B cell (primary cell): ENCODE measurements around the gene GPLD1. TPM values are rescaled to one million over a fixed set of nuclear protein-coding genes. Genes with fewer than 3 reads are reported as not detected.
"Not testable (repeated sequence)": the region's sequence is repeated elsewhere in the genome, so short reads cannot be mapped to it uniquely, and the experiment has no call there.

Experiments
- ATAC-seq: fragments of 200-7000 bp; cut with Tn5 transposase; one replicate; pipeline ENCODE4 v1.10.0; 2021; ENCODE audit warnings: low read depth, mild to moderate bottlenecking, moderate number of reproducible peaks, moderate library complexity
- CTCF ChIA-PET: fragments of 350-600 bp; sonication (Branson Sonifier 250); formaldehyde crosslinking; loops from one replicate; lab custom pipeline; 2021; ENCODE audit warnings: antibody characterized with exemption, inconsistent platforms; lab: Charles Lee
- POLR2A ChIA-PET: fragments of 350-600 bp; sonication (Branson Sonifier 250); formaldehyde crosslinking; loops from one replicate; lab custom pipeline; 2021; ENCODE audit warnings: antibody characterized with exemption; lab: Charles Lee
- DNase-seq: peaks from one replicate; pipeline ENCODE4 v3.0.0; 2013
- H2AFZ ChIP-seq: 2 replicates; pipeline ENCODE4 v1.6.1; 2012; ENCODE audit warnings: mild to moderate bottlenecking, low read depth, low read length; ENCODE audit not compliant: insufficient read depth, poor library complexity, severe bottlenecking
- H3K27ac ChIP-seq, 2 donors: 1 replicate in 1 of 2; 2 replicates in 1 of 2; pipeline ENCODE4 v1.5.1; 2012 to 2013; ENCODE audit warnings: low read length in 2 of 2, mild to moderate bottlenecking in 2 of 2, moderate library complexity in 1 of 2
- H3K27me3 ChIP-seq, 4 experiments: fragments of 200-600 bp in 1 of 4; sonication (generic) in 1 of 4; replicated peaks in 1 of 4; 1 replicate in 2 of 4; 2 replicates in 2 of 4; pipeline versions ENCODE4 v1.6.1 to v1.7.0; 2013 to 2016; ENCODE audit warnings: low read length in 3 of 4, mild to moderate bottlenecking in 2 of 4, mixed read lengths in 1 of 4, moderate library complexity in 1 of 4; ENCODE audit not compliant: insufficient read depth in 4 of 4, control insufficient read depth in 3 of 4; ENCODE audit errors: control extremely low read depth in 1 of 4
- H3K36me3 ChIP-seq, 2 experiments: replicated peaks in 1 of 2; 1 replicate in 1 of 2; 2 replicates in 1 of 2; pipeline versions ENCODE4 v1.6.1 to v1.7.1; 2013; ENCODE audit warnings: low read length in 1 of 2; ENCODE audit not compliant: insufficient read depth in 2 of 2, control insufficient read depth in 1 of 2; ENCODE audit errors: control extremely low read depth in 1 of 2, extremely low read depth in 1 of 2
- H3K4me1 ChIP-seq, 2 donors: fragments of 200-600 bp in 1 of 2; sonication (generic) in 1 of 2; 1 replicate in 1 of 2; 2 replicates in 1 of 2; pipeline versions ENCODE4 v1.5.1 to v1.6.1; 2013 to 2017; ENCODE audit warnings: low read length in 2 of 2; ENCODE audit not compliant: control insufficient read depth in 2 of 2, insufficient read depth in 2 of 2
- H3K4me2 ChIP-seq: replicated peaks from 2 replicates; pipeline ENCODE3; 2012; ENCODE audit warnings: mild to moderate bottlenecking, low read depth, low read length; ENCODE audit not compliant: poor library complexity, severe bottlenecking
- H3K4me3 ChIP-seq, 5 experiments: fragments of 200-600 bp in 1 of 5; sonication (generic) in 1 of 5; 1 replicate in 3 of 5; 2 replicates in 2 of 5; pipeline versions ENCODE4 v1.5.1 to v1.7.0; 2011 to 2016; ENCODE audit warnings: low read length in 4 of 5, mild to moderate bottlenecking in 4 of 5, low read depth in 2 of 5, control low read depth in 1 of 5, moderate library complexity in 1 of 5; ENCODE audit not compliant: insufficient read depth in 1 of 5; ENCODE audit errors: control extremely low read depth in 1 of 5, extremely low read depth in 1 of 5
- H3K79me2 ChIP-seq: fragments of 200-600 bp; sonication (generic); one replicate; pipeline ENCODE4 v1.6.0; 2016; ENCODE audit warnings: low read length; ENCODE audit not compliant: control insufficient read depth, insufficient read depth
- H3K9ac ChIP-seq: fragments of 200-600 bp; sonication (generic); 2 replicates; pipeline ENCODE4 v1.6.1; 2017; ENCODE audit warnings: mild to moderate bottlenecking, low read length, moderate library complexity
- H3K9me3 ChIP-seq, 3 donors: one replicate each; pipeline versions ENCODE4 v1.6.1 to v1.7.1; 2013; ENCODE audit warnings: low read length in 2 of 3; ENCODE audit not compliant: control insufficient read depth in 2 of 3, insufficient read depth in 1 of 3; ENCODE audit errors: control extremely low read depth in 1 of 3
- H4K20me1 ChIP-seq: 2 replicates; pipeline ENCODE4 v1.6.0; 2012; ENCODE audit warnings: mild to moderate bottlenecking, low read length; ENCODE audit not compliant: insufficient read depth, control insufficient read depth, poor library complexity, severe bottlenecking
- H3K27ac Mint-ChIP-seq: one replicate; pipeline ENCODE4 v1.8.0; 2021; ENCODE audit warnings: mixed read lengths
- H3K27me3 Mint-ChIP-seq: one replicate; pipeline ENCODE4 v1.8.0; 2021; ENCODE audit warnings: mixed read lengths
- H3K4me1 Mint-ChIP-seq: one replicate; pipeline ENCODE4 v1.8.0; 2021; ENCODE audit warnings: mixed read lengths
- H3K4me3 Mint-ChIP-seq: one replicate; pipeline ENCODE4 v1.8.0; 2021; ENCODE audit warnings: mixed read lengths
- H3K9me3 Mint-ChIP-seq: one replicate; pipeline ENCODE4 v1.8.0; 2022; ENCODE audit warnings: mixed read lengths; ENCODE audit not compliant: insufficient read depth
- CTCF ChIP-seq: fragments of 200-600 bp; IDR thresholded peaks from one replicate; pipeline ENCODE4 v1.8.0; 2022; ENCODE audit warnings: antibody characterized with exemption, mild to moderate bottlenecking
- EZH2 ChIP-seq: IDR thresholded peaks from 2 replicates; pipeline ENCODE4 v1.6.1; 2012; ENCODE audit warnings: borderline replicate concordance, low read depth, mild to moderate bottlenecking, moderate library complexity, low read length; ENCODE audit not compliant: insufficient read depth, poor library complexity, severe bottlenecking
- WGBS: methylation state at CpG from one replicate; pipeline ENCODE4 v1.1.5; 2013; ENCODE audit warnings: missing lambda C conversion rate; ENCODE audit not compliant: insufficient coverage; 5-methylcytosine and 5-hydroxymethylcytosine counted together
- intact Hi-C: fragments of 100-400 bp; cut with micrococcal nuclease; formaldehyde crosslinking; loops from one replicate; pipeline ENCODE4 v1.10.0; 2022
- polyA plus RNA-seq: library from polyadenylated mRNA; depleted of rRNA; stranded (reverse); fragments of >200 nt; gene quantifications from 2 replicates; pipeline ENCODE4 v1.2.3, GENCODE V29; 2012
- total RNA-seq, 2 donors: library from RNA; stranded (reverse); fragments of 120-200 nt in 1 of 2; gene quantifications; 1 replicate in 1 of 2; 2 replicates in 1 of 2; pipeline versions ENCODE4 v1.2.3 to v1.2.4, GENCODE V29; 2013 to 2022

GPLD1 gene
- total and polyA plus RNA-seq, 2 donors (not counting 1 experiment from before 2014, with no cell fraction given): 1.9 to 7.0 TPM

- CTCF ChIA-PET: no interaction called here
Observed at GRCh38 chr6:24385536-24386269, 103.7 kb downstream of the GPLD1 start.

GRCh38 chr6:24384369-24385130 lies 104.8 kb downstream of the GPLD1 start:
- H3K4me1 Mint-ChIP-seq, H3K9me3 ChIP-seq, H3K4me2 ChIP-seq, H3K9ac ChIP-seq, CTCF ChIA-PET, ATAC-seq, H3K4me3 Mint-ChIP-seq, H3K79me2 ChIP-seq, H3K27ac Mint-ChIP-seq, H3K4me3 ChIP-seq, H4K20me1 ChIP-seq, H3K27me3 ChIP-seq, H3K36me3 ChIP-seq, H3K4me1 ChIP-seq, H3K9me3 Mint-ChIP-seq, H2AFZ ChIP-seq, DNase-seq, H3K27ac ChIP-seq, intact Hi-C loops: not testable (repeated sequence)
- no CpG with 5 or more reads among the region's 5 CpGs for WGBS
- POLR2A ChIA-PET: interaction anchor here (0.7 kb wide), 1 partner anchor 1114 kb away, joined by 5 read pairs; no protein-coding TSS in a partner anchor
- peaks cover 18% of the 10 kb centered on the region for H3K27me3 Mint-ChIP-seq

More at GRCh38 chr6:24385536-24386269, 103.7 kb downstream of the GPLD1 start:
- H3K27me3 Mint-ChIP-seq: peaks cover 18% of the 10 kb centered on the region
- Histone ChIP-seq H3K79me2 (no peaks in the 10 kb centered on the region), H3K27ac (no peak overlapping the region), H3K27me3 (peaks cover 0 to 4% (median 0%) of the 10 kb centered on the region in 4 experiments), H2AFZ (no peak overlapping the region), H3K4me1 (no peaks in the 10 kb centered on the region), H3K4me2 (no peak overlapping the region), H3K36me3 (no peaks in the 10 kb centered on the region), H3K4me3 (no peak overlapping the region), H3K9me3 (no peaks in the 10 kb centered on the region), H4K20me1 (no peaks in the 10 kb centered on the region), H3K9ac (no peak overlapping the region)
- no peak overlapping the region for H3K4me3 Mint-ChIP-seq
- DNase-seq (no peak), ATAC-seq (no peak)
- intact Hi-C loops: no loop called here
- WGBS: 82% methylated on average over 4 of the region's 8 CpGs
- H3K27ac Mint-ChIP-seq: no peak overlapping the region
- POLR2A ChIA-PET: no interaction called here
- TF ChIP-seq CTCF (no peak), EZH2 (no peak)
- no peaks in the 10 kb centered on the region for H3K4me1 Mint-ChIP-seq
- H3K9me3 Mint-ChIP-seq: no peaks in the 10 kb centered on the region

DNA sequence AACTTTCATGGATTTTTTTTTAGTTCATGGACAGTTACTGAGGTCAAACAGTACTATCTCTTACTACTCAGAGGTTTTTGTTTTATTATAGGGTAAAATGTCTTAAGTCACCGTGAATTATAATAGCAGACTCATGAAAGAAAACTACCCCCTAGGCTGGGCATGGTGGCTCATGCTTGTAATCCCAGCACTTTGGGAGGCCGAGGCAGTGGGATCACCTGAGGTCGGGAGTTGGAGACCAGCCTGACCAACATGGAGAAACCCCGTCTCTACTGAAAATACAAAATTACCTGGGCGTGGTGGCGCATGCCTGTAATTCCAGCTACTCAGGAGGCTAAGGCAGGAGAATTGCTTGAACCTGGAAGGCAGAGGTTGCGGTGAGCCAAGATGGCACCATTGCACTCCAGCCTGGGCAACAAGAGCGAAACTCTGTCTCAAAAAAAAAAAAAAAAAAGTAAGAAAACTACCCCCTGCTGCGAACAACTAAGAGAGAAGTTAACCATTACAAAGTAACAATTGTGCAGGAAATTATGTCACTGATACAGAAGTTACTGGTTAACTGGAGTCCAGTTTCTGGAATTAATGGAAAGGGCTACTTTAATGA lies 106.4 kb downstream of the GPLD1 start:
- H2AFZ ChIP-seq, H3K4me2 ChIP-seq, DNase-seq, H3K27ac ChIP-seq, H3K4me3 ChIP-seq, intact Hi-C loops, H3K79me2 ChIP-seq, H3K27ac Mint-ChIP-seq, H4K20me1 ChIP-seq, H3K36me3 ChIP-seq, H3K4me1 ChIP-seq, CTCF ChIA-PET, H3K9ac ChIP-seq, H3K4me3 Mint-ChIP-seq, H3K27me3 ChIP-seq, H3K9me3 ChIP-seq, H3K4me1 Mint-ChIP-seq, H3K9me3 Mint-ChIP-seq, POLR2A ChIA-PET, ATAC-seq: not testable (repeated sequence)
- WGBS: 100% methylated on average over 5 of the region's 9 CpGs
- H3K27me3 Mint-ChIP-seq: peaks cover 16% of the 10 kb centered on the region
